Measurements from ENCODE around the gene PYCARD. TPM values are rescaled to one million over a fixed set of nuclear protein-coding genes. Genes with fewer than 3 reads are reported as not detected.

Gene PYCARD
- total RNA-seq, 1 donor from 2014 or later: 38.6 TPM

- Histone ChIP-seq H3K27me3 (ENCODE audit: control insufficient read depth, insufficient read depth, low read length) (no peaks in the 10 kb centered on the region), H3K36me3 (ENCODE audit: control insufficient read depth, insufficient read depth, low read length) (peaks cover 8% of the 10 kb centered on the region), H3K4me3 (ENCODE audit: low read depth, low read length) (no peak overlapping the region)
- TF ChIP-seq, protein P1, sequence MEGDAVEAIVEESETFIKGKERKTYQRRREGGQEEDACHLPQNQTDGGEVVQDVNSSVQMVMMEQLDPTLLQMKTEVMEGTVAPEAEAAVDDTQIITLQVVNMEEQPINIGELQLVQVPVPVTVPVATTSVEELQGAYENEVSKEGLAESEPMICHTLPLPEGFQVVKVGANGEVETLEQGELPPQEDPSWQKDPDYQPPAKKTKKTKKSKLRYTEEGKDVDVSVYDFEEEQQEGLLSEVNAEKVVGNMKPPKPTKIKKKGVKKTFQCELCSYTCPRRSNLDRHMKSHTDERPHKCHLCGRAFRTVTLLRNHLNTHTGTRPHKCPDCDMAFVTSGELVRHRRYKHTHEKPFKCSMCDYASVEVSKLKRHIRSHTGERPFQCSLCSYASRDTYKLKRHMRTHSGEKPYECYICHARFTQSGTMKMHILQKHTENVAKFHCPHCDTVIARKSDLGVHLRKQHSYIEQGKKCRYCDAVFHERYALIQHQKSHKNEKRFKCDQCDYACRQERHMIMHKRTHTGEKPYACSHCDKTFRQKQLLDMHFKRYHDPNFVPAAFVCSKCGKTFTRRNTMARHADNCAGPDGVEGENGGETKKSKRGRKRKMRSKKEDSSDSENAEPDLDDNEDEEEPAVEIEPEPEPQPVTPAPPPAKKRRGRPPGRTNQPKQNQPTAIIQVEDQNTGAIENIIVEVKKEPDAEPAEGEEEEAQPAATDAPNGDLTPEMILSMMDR (IDR thresholded peaks at IDR 0.05; ENCODE audit: insufficient read depth, low read length, poor library complexity, severe bottlenecking): no peak
- no peak for DNase-seq (ENCODE audit: low read depth)
Measured at GRCh38 chr16:31184888-31185287, 17.7 kb downstream of the PYCARD start.

- TF ChIP-seq, protein P1 (IDR thresholded peaks at IDR 0.05; ENCODE audit: insufficient read depth, low read length, poor library complexity, severe bottlenecking): no peak
- H3K27me3 ChIP-seq (ENCODE audit: control insufficient read depth, insufficient read depth, low read length): no peaks in the 10 kb centered on the region
- peaks cover 8% of the 10 kb centered on the region for H3K36me3 ChIP-seq (ENCODE audit: control insufficient read depth, insufficient read depth, low read length)
- no peak for DNase-seq (ENCODE audit: low read depth)
- H3K4me3 ChIP-seq (ENCODE audit: low read depth, low read length): no peak overlapping the region
Measured at GRCh38 chr16:31183432-31184428, 18.8 kb downstream of the PYCARD start.

GRCh38 chr16:31182391-31182790, 20.2 kb downstream of the PYCARD start:
- peak overlapping the region; percentile 63 for H3K4me3 ChIP-seq (ENCODE audit: low read depth, low read length)
- TF ChIP-seq, protein P1 (IDR thresholded peaks at IDR 0.05; ENCODE audit: insufficient read depth, low read length, poor library complexity, severe bottlenecking): no peak
- H3K36me3 ChIP-seq (ENCODE audit: control insufficient read depth, insufficient read depth, low read length): peaks cover 5% of the 10 kb centered on the region
- DNase-seq (ENCODE audit: low read depth): no peak
- H3K27me3 ChIP-seq (ENCODE audit: control insufficient read depth, insufficient read depth, low read length): no peaks in the 10 kb centered on the region

- Histone ChIP-seq H3K4me3 (ENCODE audit: low read depth, low read length) (peak overlapping the region; percentile 63), H3K36me3 (ENCODE audit: control insufficient read depth, insufficient read depth, low read length) (peaks cover 4% of the 10 kb centered on the region), H3K27me3 (ENCODE audit: control insufficient read depth, insufficient read depth, low read length) (no peaks in the 10 kb centered on the region)
- TF ChIP-seq, protein P1 (IDR thresholded peaks at IDR 0.05; ENCODE audit: insufficient read depth, low read length, poor library complexity, severe bottlenecking): no peak
- no peak for DNase-seq (ENCODE audit: low read depth)
Measured at GRCh38 chr16:31181102-31181830, 21.3 kb downstream of the PYCARD start.

- no peaks in the 10 kb centered on the region for H3K36me3 ChIP-seq (ENCODE audit: control insufficient read depth, insufficient read depth, low read length)
- TF ChIP-seq, protein P1 (IDR thresholded peaks at IDR 0.05; ENCODE audit: insufficient read depth, low read length, poor library complexity, severe bottlenecking): no peak
- no peak for DNase-seq (ENCODE audit: low read depth)
- H3K27me3 ChIP-seq (ENCODE audit: control insufficient read depth, insufficient read depth, low read length): no peaks in the 10 kb centered on the region
- H3K4me3 ChIP-seq (ENCODE audit: low read depth, low read length): peak within 1 kb of the TSS; percentile 63
Measured at GRCh38 chr16:31179747-31180459, 22.7 kb downstream of the PYCARD start, which contains the start of gene FUS. Gene FUS (plus strand): TSS chr16:31180139. CDS start chr16:31180215, 76 bp downstream.

Data from kidney epithelial cell (primary cell).